HK-2 (cell line): ENCODE measurements around the gene PIGP.
"Not testable (repeated sequence)": the region's sequence is repeated elsewhere in the genome, so short reads cannot be mapped to it uniquely, and the experiment has no call there.

Experiments
- DNase-seq: peaks from one replicate; pipeline ENCODE4 v3.0.0-alpha.2; 2018; ENCODE audit not compliant: unreplicated experiment

PIGP gene

GRCh38 chr21:37072988-37073416 lies at the start of gene PIGP, which contains the start of gene TTC3:
Gene PIGP, minus strand, starts transcription at chr21:37073071. Its CDS starts 556 bp downstream, at chr21:37072515.
Gene TTC3, plus strand, starts transcription at chr21:37073254. Its CDS starts 14,004 bp downstream, at chr21:37087258.
- peak; percentile 92 for DNase-seq

GRCh38 chr21:37119421-37120218 lies 46.7 kb upstream of the PIGP start:
- DNase-seq: no peak

GRCh38 chr21:37118187-37118826 lies 45.4 kb upstream of the PIGP start:
- DNase-seq: no peak

GRCh38 chr21:37117204-37117603 lies 44.3 kb upstream of the PIGP start:
- no peak for DNase-seq

GRCh38 chr21:37116459-37116858 lies 43.6 kb upstream of the PIGP start:
- not testable (repeated sequence) for DNase-seq

GRCh38 chr21:37114301-37114700 lies 41.4 kb upstream of the PIGP start:
- DNase-seq: not testable (repeated sequence)

- DNase-seq: not testable (repeated sequence)
Observed at GRCh38 chr21:37111029-37111428, 38.2 kb upstream of the PIGP start.

GRCh38 chr21:37106998-37107397 lies 34.1 kb upstream of the PIGP start:
- DNase-seq: no peak

GRCh38 chr21:37102746-37103145 lies 29.9 kb upstream of the PIGP start:
- not testable (repeated sequence) for DNase-seq

- DNase-seq: no peak
Observed at GRCh38 chr21:37101384-37101783, 28.5 kb upstream of the PIGP start.

- DNase-seq: no peak
Observed at GRCh38 chr21:37100316-37100715, 27.4 kb upstream of the PIGP start.

- no peak for DNase-seq
Observed at GRCh38 chr21:37098751-37099150, 25.9 kb upstream of the PIGP start.

GRCh38 chr21:37095821-37096220 lies 22.9 kb upstream of the PIGP start:
- no peak for DNase-seq

- no peak for DNase-seq
Observed at GRCh38 chr21:37093977-37094376, 21.1 kb upstream of the PIGP start.

- no peak for DNase-seq
Observed at GRCh38 chr21:37088186-37088735, 15.4 kb upstream of the PIGP start.

- no peak for DNase-seq
Observed at GRCh38 chr21:37087188-37087587, 14.3 kb upstream of the PIGP start.

- DNase-seq: no peak
Observed at GRCh38 chr21:37085726-37086125, 12.9 kb upstream of the PIGP start.

GRCh38 chr21:37082856-37083528 lies 10.1 kb upstream of the PIGP start:
- DNase-seq: no peak

GRCh38 chr21:37082375-37082774 lies 9.5 kb upstream of the PIGP start:
- no peak for DNase-seq

- DNase-seq: no peak
Observed at GRCh38 chr21:37079211-37079824, 6.4 kb upstream of the PIGP start.

- DNase-seq: no peak
Observed at GRCh38 chr21:37077403-37077802, 4.5 kb upstream of the PIGP start.
